ENCODE results near the gene GABRB1.

The GABRB1 gene

GRCh38 chr4:47386561-47387235 lies 355.3 kb downstream of the GABRB1 start:
- no peaks in the 10 kb centered on the region for H3K36me3 ChIP-seq (replicated peaks; ENCODE audit: low read depth, low read length)
- H3K27me3 ChIP-seq (ENCODE audit: low read depth, low read length), result no peaks in the 10 kb centered on the region
- no peak overlapping the region for H3K9ac ChIP-seq (ENCODE audit: low read length)
- peaks cover 12% of the 10 kb centered on the region for H3K4me1 ChIP-seq (ENCODE audit: low read length)
- no peaks in the 10 kb centered on the region for H3K79me2 ChIP-seq (ENCODE audit: low read length)
- H2AFZ ChIP-seq (ENCODE audit: low read depth, low read length), result no peak overlapping the region
- H3K4me2 ChIP-seq (ENCODE audit: low read length), result no peak overlapping the region
- H3K27ac ChIP-seq (ENCODE audit: low read length), result no peak overlapping the region
- H3K4me3 ChIP-seq (ENCODE audit: low read length), result no peak overlapping the region
- no peaks in the 10 kb centered on the region for H4K20me1 ChIP-seq (ENCODE audit: insufficient read depth, low read length)
- no peak for TF ChIP-seq EZH2phosphoT487 (IDR thresholded peaks at IDR 0.05; ENCODE audit: low read depth)
- TF ChIP-seq, protein P1, sequence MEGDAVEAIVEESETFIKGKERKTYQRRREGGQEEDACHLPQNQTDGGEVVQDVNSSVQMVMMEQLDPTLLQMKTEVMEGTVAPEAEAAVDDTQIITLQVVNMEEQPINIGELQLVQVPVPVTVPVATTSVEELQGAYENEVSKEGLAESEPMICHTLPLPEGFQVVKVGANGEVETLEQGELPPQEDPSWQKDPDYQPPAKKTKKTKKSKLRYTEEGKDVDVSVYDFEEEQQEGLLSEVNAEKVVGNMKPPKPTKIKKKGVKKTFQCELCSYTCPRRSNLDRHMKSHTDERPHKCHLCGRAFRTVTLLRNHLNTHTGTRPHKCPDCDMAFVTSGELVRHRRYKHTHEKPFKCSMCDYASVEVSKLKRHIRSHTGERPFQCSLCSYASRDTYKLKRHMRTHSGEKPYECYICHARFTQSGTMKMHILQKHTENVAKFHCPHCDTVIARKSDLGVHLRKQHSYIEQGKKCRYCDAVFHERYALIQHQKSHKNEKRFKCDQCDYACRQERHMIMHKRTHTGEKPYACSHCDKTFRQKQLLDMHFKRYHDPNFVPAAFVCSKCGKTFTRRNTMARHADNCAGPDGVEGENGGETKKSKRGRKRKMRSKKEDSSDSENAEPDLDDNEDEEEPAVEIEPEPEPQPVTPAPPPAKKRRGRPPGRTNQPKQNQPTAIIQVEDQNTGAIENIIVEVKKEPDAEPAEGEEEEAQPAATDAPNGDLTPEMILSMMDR (IDR thresholded peaks at IDR 0.05; ENCODE audit: low read depth, low read length), result no peak
- H3K9me3 ChIP-seq (ENCODE audit: insufficient read depth, low read length), result no peaks in the 10 kb centered on the region

DNA sequence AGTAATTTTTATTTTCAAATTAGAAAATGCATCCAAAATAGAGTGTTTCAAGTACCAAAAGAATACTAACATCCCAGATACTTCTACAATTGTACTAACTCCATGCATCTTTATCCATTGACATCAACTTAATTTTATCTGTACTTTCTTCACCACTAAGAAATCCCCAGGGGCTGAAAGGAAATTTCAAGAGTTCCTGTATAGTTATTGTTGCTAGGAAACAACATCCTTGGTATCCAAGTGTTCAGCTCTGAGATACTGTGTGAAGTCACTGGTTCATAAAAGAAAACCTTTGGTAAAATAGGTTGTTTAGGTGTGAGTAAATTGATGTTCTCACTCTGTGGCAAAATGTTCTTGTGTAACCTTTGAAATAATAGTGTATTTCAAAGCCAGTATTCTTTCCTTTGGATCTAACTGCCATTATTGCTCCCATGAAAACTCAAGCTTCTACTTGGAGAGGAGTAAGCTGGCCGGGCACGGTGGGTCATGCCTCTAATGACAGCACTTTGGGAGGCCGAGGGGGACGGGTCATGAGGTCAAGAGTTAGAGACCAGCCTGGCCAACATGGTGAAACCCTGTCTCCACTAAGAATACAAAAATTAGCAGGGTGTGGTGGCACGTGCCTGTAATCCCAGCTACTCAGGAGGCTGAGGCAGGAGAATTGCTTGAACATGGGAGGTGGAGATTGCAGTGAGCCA lies 359.2 kb downstream of the GABRB1 start:
- Histone ChIP-seq H3K36me3 (replicated peaks; ENCODE audit: low read depth, low read length) (no peaks in the 10 kb centered on the region), H3K79me2 (ENCODE audit: low read length) (no peaks in the 10 kb centered on the region), H3K9ac (ENCODE audit: low read length) (no peak overlapping the region), H3K9me3 (ENCODE audit: insufficient read depth, low read length) (no peaks in the 10 kb centered on the region), H3K4me1 (ENCODE audit: low read length) (peaks cover 9% of the 10 kb centered on the region), H3K27ac (ENCODE audit: low read length) (no peak overlapping the region), H3K27me3 (ENCODE audit: low read depth, low read length) (no peaks in the 10 kb centered on the region), H3K4me2 (ENCODE audit: low read length) (no peak overlapping the region), H3K4me3 (ENCODE audit: low read length) (no peak overlapping the region), H2AFZ (ENCODE audit: low read depth, low read length) (no peak overlapping the region), H4K20me1 (ENCODE audit: insufficient read depth, low read length) (no peaks in the 10 kb centered on the region)
- no peak for TF ChIP-seq EZH2phosphoT487 (IDR thresholded peaks at IDR 0.05; ENCODE audit: low read depth)
- TF ChIP-seq, protein P1 (IDR thresholded peaks at IDR 0.05; ENCODE audit: low read depth, low read length), result no peak

GRCh38 chr4:47391256-47391655 lies 359.9 kb downstream of the GABRB1 start:
- H3K27ac ChIP-seq (ENCODE audit: low read length), result no peak overlapping the region
- H3K9me3 ChIP-seq (ENCODE audit: insufficient read depth, low read length), result no peaks in the 10 kb centered on the region

GRCh38 chr4:47406408-47406807 lies 375.0 kb downstream of the GABRB1 start:
- H3K27ac ChIP-seq (ENCODE audit: low read length), result no peak overlapping the region
- H3K36me3 ChIP-seq (replicated peaks; ENCODE audit: low read depth, low read length), result no peaks in the 10 kb centered on the region
- H4K20me1 ChIP-seq (ENCODE audit: insufficient read depth, low read length), result no peaks in the 10 kb centered on the region
- 0 out of 2 replicates have a peak overlapping the region, but pooled peaks have one; percentile 47 for H2AFZ ChIP-seq (ENCODE audit: low read depth, low read length)
- no peaks in the 10 kb centered on the region for H3K9me3 ChIP-seq (ENCODE audit: insufficient read depth, low read length)
- no peaks in the 10 kb centered on the region for H3K27me3 ChIP-seq (ENCODE audit: low read depth, low read length)
- peak overlapping the region; percentile 13; the same call in 1 of the 2 replicates for H3K4me2 ChIP-seq (ENCODE audit: low read length)
- TF ChIP-seq, protein P1 (IDR thresholded peaks at IDR 0.05; ENCODE audit: low read depth, low read length), result no peak
- no peak for TF ChIP-seq EZH2phosphoT487 (IDR thresholded peaks at IDR 0.05; ENCODE audit: low read depth)
- no peaks in the 10 kb centered on the region for H3K79me2 ChIP-seq (ENCODE audit: low read length)
- H3K4me3 ChIP-seq (ENCODE audit: low read length), result no peak overlapping the region
- H3K4me1 ChIP-seq (ENCODE audit: low read length), result peaks cover 7% of the 10 kb centered on the region; the same call in 1 of the 2 replicates
- no peak overlapping the region for H3K9ac ChIP-seq (ENCODE audit: low read length)

More at GRCh38 chr4:47391256-47391655, 359.9 kb downstream of the GABRB1 start:
- H4K20me1 ChIP-seq (ENCODE audit: insufficient read depth, low read length), result no peaks in the 10 kb centered on the region
- H2AFZ ChIP-seq (ENCODE audit: low read depth, low read length), result no peak overlapping the region
- no peak overlapping the region for H3K4me3 ChIP-seq (ENCODE audit: low read length)
- H3K4me2 ChIP-seq (ENCODE audit: low read length), result peak overlapping the region; percentile 25
- no peaks in the 10 kb centered on the region for H3K36me3 ChIP-seq (replicated peaks; ENCODE audit: low read depth, low read length)
- TF ChIP-seq, protein P1 (IDR thresholded peaks at IDR 0.05; ENCODE audit: low read depth, low read length), result no peak
- no peak for TF ChIP-seq EZH2phosphoT487 (IDR thresholded peaks at IDR 0.05; ENCODE audit: low read depth)
- no peaks in the 10 kb centered on the region for H3K27me3 ChIP-seq (ENCODE audit: low read depth, low read length)
- H3K79me2 ChIP-seq (ENCODE audit: low read length), result no peaks in the 10 kb centered on the region
- peaks cover 9% of the 10 kb centered on the region for H3K4me1 ChIP-seq (ENCODE audit: low read length)
- H3K9ac ChIP-seq (ENCODE audit: low read length), result no peak overlapping the region
